ENCODE measurements around the gene APOOL.
"Not testable (repeated sequence)": the region's sequence is repeated elsewhere in the genome, so short reads cannot be mapped to it uniquely, and the experiment has no call there.

Gene APOOL

DNA sequence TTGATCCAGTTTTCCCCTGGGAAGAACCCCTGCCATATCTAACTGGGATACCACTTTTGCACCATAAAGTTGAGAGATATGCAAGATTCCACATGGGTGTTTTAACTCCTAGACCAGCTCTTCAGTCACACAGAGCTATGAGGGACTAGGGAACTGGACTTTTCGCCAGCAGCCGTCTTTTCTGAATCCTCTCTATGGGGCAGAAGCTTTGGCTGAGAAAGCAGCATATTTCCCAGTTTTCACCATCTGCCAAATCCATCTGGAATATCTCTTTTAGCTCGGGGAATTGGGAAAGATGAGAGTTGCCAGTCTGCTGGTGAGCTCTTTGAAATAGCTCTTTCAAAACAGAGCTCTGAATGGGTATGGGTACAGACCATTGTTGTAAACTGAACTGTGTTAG lies 20.9 kb downstream of the APOOL start:
- Mint-ChIP-seq H3K27ac (ENCODE audit: low read depth) (no peak overlapping the region), H3K4me1 (peaks cover 5% of the 10 kb centered on the region), H3K27me3 (no peaks in the 10 kb centered on the region), H3K36me3 (ENCODE audit: insufficient read depth) (peaks cover 2% of the 10 kb centered on the region), H3K4me3 (no peak overlapping the region), H3K9me3 (no peaks in the 10 kb centered on the region)
- ATAC-seq (replicated peaks; ENCODE audit: extremely low read depth, poor library complexity, severe bottlenecking) (no peak), DNase-seq (ENCODE audit: low spot score in 2 of 2) (no peak)

DNA sequence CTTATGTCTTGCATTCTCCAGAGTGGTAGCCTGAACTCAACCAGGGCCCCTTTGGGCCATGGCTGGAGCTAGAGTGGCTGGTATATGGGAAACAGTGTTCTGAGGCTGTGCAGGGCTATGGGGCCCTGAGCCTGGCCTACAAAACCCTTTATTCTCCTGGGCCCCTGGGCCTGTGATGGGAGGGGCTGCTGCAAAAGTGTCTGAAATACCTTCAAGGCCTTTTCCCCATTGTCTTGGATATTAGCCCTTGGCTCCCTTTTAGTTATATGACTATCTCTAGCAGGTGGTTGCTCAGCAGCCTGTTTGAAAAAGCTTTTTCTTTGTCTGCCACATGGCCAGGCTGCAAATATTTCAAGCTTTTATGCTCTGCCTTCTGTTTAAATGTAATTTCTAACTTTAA lies 22.5 kb downstream of the APOOL start:
- Mint-ChIP-seq H3K36me3 (ENCODE audit: insufficient read depth) (peaks cover 2% of the 10 kb centered on the region), H3K4me1 (peaks cover 14% of the 10 kb centered on the region), H3K27me3 (no peaks in the 10 kb centered on the region), H3K9me3 (no peaks in the 10 kb centered on the region), H3K4me3 (no peak overlapping the region), H3K27ac (ENCODE audit: low read depth) (no peak overlapping the region)
- ATAC-seq (replicated peaks; ENCODE audit: extremely low read depth, poor library complexity, severe bottlenecking) (no peak), DNase-seq (ENCODE audit: low spot score in 2 of 2) (no peak)

DNA sequence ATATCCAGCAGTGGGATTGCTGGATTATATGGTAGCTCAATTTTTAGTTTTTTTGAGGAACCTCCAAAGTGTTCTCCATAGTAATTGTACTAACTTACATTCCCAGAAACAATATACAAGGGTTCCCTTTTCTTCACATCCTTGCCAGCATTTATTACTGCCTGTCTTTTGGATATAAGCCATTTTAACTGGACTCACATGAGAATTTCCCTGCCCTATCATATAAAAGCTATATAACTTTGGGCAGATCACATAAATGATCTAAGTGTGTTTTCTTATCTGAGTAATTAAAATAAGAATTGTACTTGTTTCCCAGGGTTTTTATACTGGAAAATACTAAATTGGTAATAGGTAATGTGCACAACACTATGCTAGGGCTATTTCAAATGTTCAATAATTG lies 25.4 kb downstream of the APOOL start:
- H3K27ac Mint-ChIP-seq (ENCODE audit: low read depth), result no peak overlapping the region
- peaks cover 9% of the 10 kb centered on the region for H3K4me1 Mint-ChIP-seq
- no peaks in the 10 kb centered on the region for H3K9me3 Mint-ChIP-seq
- H3K4me3 Mint-ChIP-seq, result no peak overlapping the region
- ATAC-seq (replicated peaks; ENCODE audit: extremely low read depth, poor library complexity, severe bottlenecking) (no peak), DNase-seq (ENCODE audit: low spot score in 2 of 2) (no peak)
- no peaks in the 10 kb centered on the region for H3K27me3 Mint-ChIP-seq
- peaks cover 2% of the 10 kb centered on the region for H3K36me3 Mint-ChIP-seq (ENCODE audit: insufficient read depth)

DNA sequence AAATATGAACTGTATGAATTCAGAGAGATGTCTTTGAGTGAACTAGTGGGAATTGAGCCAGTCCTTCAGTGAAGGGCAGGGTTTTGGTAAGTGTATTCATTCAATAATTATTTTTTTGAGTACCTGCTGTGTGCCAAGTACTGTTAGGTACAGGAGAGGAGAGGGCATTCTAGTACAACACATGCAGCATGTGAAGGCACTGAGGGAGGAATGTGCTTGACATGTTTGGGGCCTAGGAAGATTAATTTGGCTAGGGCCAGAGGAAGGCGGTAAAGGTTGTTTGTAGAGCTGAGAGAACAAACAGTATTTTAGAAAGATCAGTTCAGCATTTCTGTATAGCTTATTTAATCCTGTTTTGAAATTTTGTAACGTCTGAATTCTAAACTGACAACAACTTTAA lies 27.8 kb downstream of the APOOL start:
- H3K9me3 Mint-ChIP-seq, result no peaks in the 10 kb centered on the region
- ATAC-seq (replicated peaks; ENCODE audit: extremely low read depth, poor library complexity, severe bottlenecking) (no peak), DNase-seq (ENCODE audit: low spot score in 2 of 2) (no peak)
- H3K4me1 Mint-ChIP-seq, result peaks cover 16% of the 10 kb centered on the region
- H3K27ac Mint-ChIP-seq (ENCODE audit: low read depth), result no peak overlapping the region
- H3K4me3 Mint-ChIP-seq, result no peak overlapping the region
- no peaks in the 10 kb centered on the region for H3K27me3 Mint-ChIP-seq
- H3K36me3 Mint-ChIP-seq (ENCODE audit: insufficient read depth), result peaks cover 2% of the 10 kb centered on the region

DNA sequence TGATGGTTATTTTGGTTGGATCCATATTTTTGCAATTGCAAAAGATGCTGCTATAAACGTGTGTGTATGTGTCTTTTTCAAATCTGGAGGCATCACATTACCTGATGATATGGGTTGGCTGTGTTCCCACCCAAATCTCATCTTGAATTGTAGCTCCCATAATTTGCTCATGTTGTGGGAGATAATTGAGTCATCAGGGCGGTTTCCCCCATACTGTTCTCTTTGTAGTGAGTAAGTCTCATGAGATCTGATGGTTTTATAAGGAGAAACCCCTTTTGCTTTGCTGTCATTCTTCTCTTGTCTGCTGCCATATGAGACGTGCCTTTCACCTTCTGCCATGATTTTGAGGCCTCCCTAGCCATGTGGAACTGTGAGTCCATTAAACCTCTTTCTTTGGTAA lies 33.4 kb downstream of the APOOL start:
- Mint-ChIP-seq H3K27ac (ENCODE audit: low read depth) (no peak overlapping the region), H3K36me3 (ENCODE audit: insufficient read depth) (peaks cover 2% of the 10 kb centered on the region), H3K9me3 (peaks cover 10% of the 10 kb centered on the region), H3K4me3 (no peak overlapping the region), H3K4me1 (peaks cover 41% of the 10 kb centered on the region), H3K27me3 (no peaks in the 10 kb centered on the region)
- no peak for ATAC-seq (replicated peaks; ENCODE audit: extremely low read depth, poor library complexity, severe bottlenecking)
- DNase-seq (ENCODE audit: low spot score in 2 of 2), result no peak

DNA sequence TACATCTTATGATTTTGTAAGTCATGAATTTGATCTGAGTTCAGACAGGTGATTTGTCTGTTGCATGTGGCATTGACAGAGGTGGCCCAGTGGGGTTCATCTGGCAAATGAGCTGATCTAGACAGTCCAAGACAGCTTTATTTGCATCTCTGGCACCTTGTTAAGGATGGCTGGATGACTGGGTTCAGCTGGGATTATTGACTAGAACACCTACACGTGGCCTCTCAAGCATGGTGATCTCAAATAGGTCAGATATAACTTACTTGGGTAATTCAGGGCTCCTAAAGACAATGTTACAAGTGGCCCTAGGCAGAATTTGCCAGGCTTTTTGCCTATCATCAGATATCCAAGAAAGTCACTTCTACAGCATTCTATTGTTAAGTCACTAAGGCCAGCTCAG lies 48.0 kb downstream of the APOOL start:
- DNase-seq (ENCODE audit: low spot score in 2 of 2), result no peak
- Mint-ChIP-seq H3K4me3 (no peak overlapping the region), H3K9me3 (no peaks in the 10 kb centered on the region), H3K27me3 (no peaks in the 10 kb centered on the region), H3K27ac (ENCODE audit: low read depth) (no peak overlapping the region), H3K4me1 (no peaks in the 10 kb centered on the region), H3K36me3 (ENCODE audit: insufficient read depth) (peaks cover 5% of the 10 kb centered on the region)
- ATAC-seq (replicated peaks; ENCODE audit: extremely low read depth, poor library complexity, severe bottlenecking), result no peak

DNA sequence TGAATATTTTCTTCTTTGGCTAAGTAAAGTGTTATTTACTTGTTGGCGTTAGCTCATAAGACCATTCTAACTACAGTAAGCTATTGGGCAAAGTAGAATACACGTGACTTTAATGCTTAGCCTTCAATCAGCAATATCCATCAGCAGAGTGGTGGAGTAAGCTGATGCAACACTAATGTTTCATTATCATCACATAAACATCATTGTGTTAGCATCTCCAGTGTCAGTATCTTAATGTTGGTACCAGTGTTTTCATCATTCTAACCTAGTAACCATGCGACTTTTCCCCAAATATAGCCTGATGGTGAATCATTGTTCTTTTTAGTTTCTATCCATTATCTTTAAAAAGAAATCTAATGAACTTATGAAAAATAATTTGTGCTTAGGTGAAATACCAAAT lies 48.5 kb downstream of the APOOL start:
- no peak overlapping the region for H3K4me3 Mint-ChIP-seq
- no peaks in the 10 kb centered on the region for H3K27me3 Mint-ChIP-seq
- H3K27ac Mint-ChIP-seq (ENCODE audit: low read depth), result no peak overlapping the region
- peaks cover 6% of the 10 kb centered on the region for H3K36me3 Mint-ChIP-seq (ENCODE audit: insufficient read depth)
- ATAC-seq (replicated peaks; ENCODE audit: extremely low read depth, poor library complexity, severe bottlenecking), result no peak
- no peaks in the 10 kb centered on the region for H3K4me1 Mint-ChIP-seq
- H3K9me3 Mint-ChIP-seq, result no peaks in the 10 kb centered on the region
- DNase-seq (ENCODE audit: low spot score in 2 of 2), result no peak

DNA sequence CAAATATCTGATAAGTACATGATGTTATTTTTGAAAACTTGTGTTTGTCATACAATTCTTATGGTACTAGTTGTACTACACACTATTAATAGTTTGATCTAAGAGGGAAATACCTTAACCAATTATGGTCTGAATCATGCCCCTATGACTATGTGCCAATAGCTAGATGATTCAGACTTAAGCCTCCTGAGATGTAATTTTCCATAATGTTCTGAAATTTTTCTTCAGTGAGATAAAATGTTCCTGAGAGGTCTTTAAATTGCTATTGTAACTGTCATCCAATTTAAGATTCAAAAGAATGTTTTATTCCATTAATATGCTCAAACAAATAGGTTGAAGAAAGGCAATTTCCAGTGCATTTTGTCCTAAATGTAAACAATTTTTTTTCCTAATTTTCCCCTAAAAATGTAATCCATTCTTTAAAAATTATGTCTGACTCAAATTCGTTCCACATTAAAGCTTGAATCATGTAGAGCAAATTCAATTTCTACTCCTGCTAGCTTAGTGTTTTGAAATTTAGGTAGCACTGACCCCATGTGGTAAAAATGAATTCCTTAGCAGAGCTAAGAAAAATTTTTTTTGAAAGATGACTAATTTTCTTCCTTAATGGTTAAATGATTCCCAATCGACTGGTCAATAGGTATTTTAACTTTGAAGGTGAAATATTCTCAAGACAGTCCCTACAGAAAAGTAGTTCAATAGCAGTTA lies 49.1 kb downstream of the APOOL start:
- Mint-ChIP-seq H3K27ac (ENCODE audit: low read depth) (no peak overlapping the region), H3K4me3 (no peak overlapping the region), H3K27me3 (no peaks in the 10 kb centered on the region), H3K4me1 (no peaks in the 10 kb centered on the region), H3K36me3 (ENCODE audit: insufficient read depth) (peaks cover 5% of the 10 kb centered on the region), H3K9me3 (no peaks in the 10 kb centered on the region)
- no peak for ATAC-seq (replicated peaks; ENCODE audit: extremely low read depth, poor library complexity, severe bottlenecking)
- DNase-seq (ENCODE audit: low spot score in 2 of 2), result no peak

DNA sequence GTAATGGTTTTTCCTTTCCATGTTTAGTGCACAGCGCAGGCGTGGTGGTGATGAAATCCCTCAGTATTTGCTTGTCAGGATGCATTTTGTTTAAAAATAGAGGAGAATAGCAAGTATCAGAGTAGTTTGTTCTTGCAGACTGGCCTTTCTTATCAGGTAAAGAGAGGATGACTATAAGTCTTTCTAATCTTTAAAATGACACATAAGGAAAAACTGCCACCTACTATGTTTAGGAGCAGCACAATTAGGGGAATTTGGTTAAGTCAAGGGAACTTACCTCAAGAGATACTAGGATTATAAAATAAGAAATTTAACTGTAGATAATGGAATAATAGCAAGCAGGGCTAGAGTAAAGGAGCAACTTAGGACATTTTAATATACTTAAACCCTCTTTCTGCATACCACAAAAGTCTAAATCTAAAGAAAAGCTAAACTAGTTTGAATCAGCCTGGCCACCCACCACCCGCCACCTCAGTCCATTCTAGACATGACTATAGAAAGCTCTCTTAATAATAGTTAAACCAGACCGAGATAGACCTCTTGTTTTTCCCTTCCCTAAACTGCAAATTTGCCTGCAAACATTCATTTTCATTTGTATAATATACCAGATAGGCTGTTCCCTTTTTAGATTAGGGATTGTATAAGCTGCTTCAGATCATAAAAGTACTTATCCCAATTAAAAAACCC lies 62.0 kb downstream of the APOOL start:
- DNase-seq (ENCODE audit: low spot score in 2 of 2) (no peak), ATAC-seq (replicated peaks; ENCODE audit: extremely low read depth, poor library complexity, severe bottlenecking) (no peak)
- no peaks in the 10 kb centered on the region for H3K9me3 Mint-ChIP-seq
- H3K4me3 Mint-ChIP-seq, result no peak overlapping the region
- H3K27ac Mint-ChIP-seq (ENCODE audit: low read depth), result no peak overlapping the region
- no peaks in the 10 kb centered on the region for H3K27me3 Mint-ChIP-seq
- H3K36me3 Mint-ChIP-seq (ENCODE audit: insufficient read depth), result peaks cover 9% of the 10 kb centered on the region
- peaks cover 7% of the 10 kb centered on the region for H3K4me1 Mint-ChIP-seq

DNA sequence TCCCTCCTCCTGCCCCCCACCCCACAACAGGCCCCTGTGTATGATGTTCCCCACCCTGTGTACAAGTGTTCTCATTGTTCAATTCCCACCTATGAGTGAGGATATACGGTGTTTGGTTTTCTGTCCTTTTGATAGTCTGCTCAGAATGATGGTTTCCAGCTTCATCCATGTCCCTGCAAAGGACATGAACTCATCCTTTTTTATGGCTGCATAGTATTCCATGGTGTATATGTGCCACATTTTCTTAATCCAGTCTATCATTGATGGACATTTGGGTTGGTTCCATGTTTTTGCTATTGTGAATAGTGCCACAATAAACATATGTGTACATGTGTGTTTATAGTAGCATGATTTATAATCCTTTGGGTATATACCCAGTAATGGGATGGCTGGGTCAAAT lies 73.6 kb downstream of the APOOL start:
- not testable (repeated sequence) for H3K27ac Mint-ChIP-seq (ENCODE audit: low read depth); H3K4me3 Mint-ChIP-seq; H3K4me1 Mint-ChIP-seq; H3K36me3 Mint-ChIP-seq (ENCODE audit: insufficient read depth); H3K9me3 Mint-ChIP-seq; H3K27me3 Mint-ChIP-seq; DNase-seq (ENCODE audit: low spot score in 2 of 2); ATAC-seq (replicated peaks; ENCODE audit: extremely low read depth, poor library complexity, severe bottlenecking)

DNA sequence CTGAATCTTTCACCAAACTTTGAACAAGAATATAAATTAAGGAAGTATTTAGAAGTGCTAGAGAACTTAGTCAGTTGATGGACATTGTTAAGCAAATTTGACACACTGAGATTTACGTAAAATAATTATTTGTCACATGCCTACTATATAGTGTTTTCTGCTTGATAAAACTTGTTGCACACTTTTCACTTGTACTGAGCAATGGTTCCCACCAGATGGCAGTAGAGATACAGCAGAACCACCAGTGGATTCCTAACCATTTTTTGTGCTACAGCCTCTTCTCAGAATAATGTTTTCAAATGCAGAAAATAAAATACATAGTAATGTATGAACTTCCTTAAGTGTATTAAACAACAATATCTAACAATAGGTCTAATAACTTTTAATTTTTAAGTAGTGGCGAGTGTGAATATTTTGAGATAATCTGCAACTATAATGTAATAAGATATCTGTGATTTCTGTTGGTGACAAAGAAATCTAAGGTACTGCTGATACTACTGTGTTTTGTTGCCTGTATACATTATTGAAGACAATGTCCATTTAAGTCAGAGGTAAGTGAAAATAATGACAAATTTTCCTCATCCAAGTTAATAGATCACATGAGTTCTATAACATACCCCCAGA lies 81.2 kb downstream of the APOOL start:
- Mint-ChIP-seq H3K4me1 (no peaks in the 10 kb centered on the region), H3K27me3 (no peaks in the 10 kb centered on the region), H3K4me3 (no peak overlapping the region), H3K36me3 (ENCODE audit: insufficient read depth) (peaks cover 8% of the 10 kb centered on the region), H3K9me3 (no peaks in the 10 kb centered on the region), H3K27ac (ENCODE audit: low read depth) (no peak overlapping the region)
- ATAC-seq (replicated peaks; ENCODE audit: extremely low read depth, poor library complexity, severe bottlenecking) (no peak), DNase-seq (ENCODE audit: low spot score in 2 of 2) (no peak)

DNA sequence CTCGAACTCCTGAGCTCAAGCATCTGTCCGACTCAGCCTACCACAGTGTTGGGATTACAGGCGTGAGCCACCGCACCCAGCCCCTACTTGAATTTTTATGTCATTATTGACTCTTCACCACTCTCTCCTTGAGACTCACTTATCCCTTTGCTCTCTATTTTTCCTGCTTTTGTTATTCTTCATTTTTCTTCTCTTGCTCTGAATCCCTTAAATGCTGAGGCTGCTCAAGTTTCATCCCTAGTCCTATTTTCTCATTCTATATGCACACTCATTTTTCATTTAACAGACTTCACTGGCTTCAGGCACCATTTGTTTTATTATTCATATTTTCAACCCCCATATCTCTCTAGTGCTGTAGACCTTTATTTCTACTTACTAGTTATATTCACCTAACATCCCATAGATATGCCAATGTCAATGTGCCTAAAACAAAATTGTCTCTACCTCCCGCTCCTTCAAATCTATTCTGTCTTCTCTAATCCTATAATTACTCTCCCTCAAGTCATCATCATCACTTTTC lies 85.7 kb downstream of the APOOL start:
- Mint-ChIP-seq H3K4me3 (no peak overlapping the region), H3K27me3 (no peaks in the 10 kb centered on the region), H3K27ac (ENCODE audit: low read depth) (no peak overlapping the region), H3K9me3 (no peaks in the 10 kb centered on the region), H3K4me1 (no peaks in the 10 kb centered on the region), H3K36me3 (ENCODE audit: insufficient read depth) (peaks cover 8% of the 10 kb centered on the region)
- ATAC-seq (replicated peaks; ENCODE audit: extremely low read depth, poor library complexity, severe bottlenecking) (no peak), DNase-seq (ENCODE audit: low spot score in 2 of 2) (no peak)

DNA sequence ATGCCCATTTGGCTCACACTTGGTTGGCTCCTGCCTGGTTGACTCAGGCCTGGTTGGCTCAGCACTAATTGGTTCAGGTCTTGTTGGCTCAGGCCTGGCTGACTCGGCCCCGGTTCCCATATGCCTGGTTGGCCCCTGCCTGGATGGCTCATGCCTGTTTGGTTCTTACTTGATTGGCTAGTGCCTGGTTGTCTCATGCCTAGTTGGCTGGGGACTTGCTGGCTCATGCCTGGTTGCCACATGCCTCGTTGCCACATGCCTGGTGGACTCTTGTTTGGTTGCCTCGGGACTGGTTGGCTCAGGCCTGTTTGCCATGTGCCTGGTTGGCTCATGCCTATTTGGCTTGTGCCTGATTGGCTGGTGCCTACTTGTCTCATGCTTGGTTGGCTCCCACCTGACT lies 103.7 kb downstream of the APOOL start:
- Mint-ChIP-seq H3K27ac (ENCODE audit: low read depth) (no peak overlapping the region), H3K4me1 (no peaks in the 10 kb centered on the region), H3K4me3 (no peak overlapping the region), H3K9me3 (no peaks in the 10 kb centered on the region), H3K36me3 (ENCODE audit: insufficient read depth) (no peaks in the 10 kb centered on the region), H3K27me3 (no peaks in the 10 kb centered on the region)
- no peak for DNase-seq (ENCODE audit: low spot score in 2 of 2)
- ATAC-seq (replicated peaks; ENCODE audit: extremely low read depth, poor library complexity, severe bottlenecking), result no peak
